Lower leg skin (tissue), 4 donors: Measurements from ENCODE around the gene UQCRH. TPM values are rescaled to one million over a fixed set of nuclear protein-coding genes. Genes with fewer than 3 reads are reported as not detected.
"Not testable (repeated sequence)": the region's sequence is repeated elsewhere in the genome, so short reads cannot be mapped to it uniquely, and the experiment has no call there.

ENCODE experiments used
- DNase-seq, 2 donors: peaks; one replicate each; pipeline ENCODE4 v3.0.0-alpha.2; 2019; ENCODE audit warnings: low spot score in 2 of 2
- H3K4me3 ChIP-seq: fragments of 200-600 bp; sonication (generic); 2 replicates; pipeline ENCODE4 v1.5.1; 2017; ENCODE audit warnings: mild to moderate bottlenecking, low read depth; ENCODE audit not compliant: poor library complexity, severe bottlenecking
- POLR2A ChIP-seq, 2 donors: fragments of 450-650 bp; IDR thresholded peaks; one replicate each; pipeline ENCODE4 v1.6.1; 2016 to 2017; ENCODE audit warnings: antibody characterized with exemption in 2 of 2, mild to moderate bottlenecking in 1 of 2, moderate library complexity in 1 of 2
- WGBS, 2 donors: methylation state at CpG; one replicate each; pipeline ENCODE4 v1.1.5; 2018; 5-methylcytosine and 5-hydroxymethylcytosine counted together
- intact Hi-C: fragments of 100-400 bp; cut with DNase I; formaldehyde crosslinking; loops from one replicate; pipeline ENCODE4 v1.15.0; 2023; ENCODE audit warnings: low total_unique reads
- total RNA-seq, 4 donors: library from RNA; depleted of rRNA; stranded (reverse); fragments of >200 nt; gene quantifications; one replicate each; pipeline ENCODE4 v1.1.0, GENCODE V29; 2016
- TF ChIP-seq, protein P1 (sequence below), 3 donors: fragments of 450-650 bp; IDR thresholded peaks; one replicate each; pipeline ENCODE4 v1.5.1; 2016; ENCODE audit warnings: antibody characterized with exemption in 3 of 3, mild to moderate bottlenecking in 3 of 3, moderate library complexity in 2 of 3

Gene UQCRH
- total RNA-seq, 4 donors from 2014 or later = 223 to 278 (median 237) TPM

- intact Hi-C loops, DNase-seq, H3K4me3 ChIP-seq: not testable (repeated sequence)
- 85 to 86% methylated on average over 24 of the region's 24 CpGs for WGBS, 2 donors
Measured at GRCh38 chr1:46331786-46332540, 28.5 kb downstream of the UQCRH start.

DNA sequence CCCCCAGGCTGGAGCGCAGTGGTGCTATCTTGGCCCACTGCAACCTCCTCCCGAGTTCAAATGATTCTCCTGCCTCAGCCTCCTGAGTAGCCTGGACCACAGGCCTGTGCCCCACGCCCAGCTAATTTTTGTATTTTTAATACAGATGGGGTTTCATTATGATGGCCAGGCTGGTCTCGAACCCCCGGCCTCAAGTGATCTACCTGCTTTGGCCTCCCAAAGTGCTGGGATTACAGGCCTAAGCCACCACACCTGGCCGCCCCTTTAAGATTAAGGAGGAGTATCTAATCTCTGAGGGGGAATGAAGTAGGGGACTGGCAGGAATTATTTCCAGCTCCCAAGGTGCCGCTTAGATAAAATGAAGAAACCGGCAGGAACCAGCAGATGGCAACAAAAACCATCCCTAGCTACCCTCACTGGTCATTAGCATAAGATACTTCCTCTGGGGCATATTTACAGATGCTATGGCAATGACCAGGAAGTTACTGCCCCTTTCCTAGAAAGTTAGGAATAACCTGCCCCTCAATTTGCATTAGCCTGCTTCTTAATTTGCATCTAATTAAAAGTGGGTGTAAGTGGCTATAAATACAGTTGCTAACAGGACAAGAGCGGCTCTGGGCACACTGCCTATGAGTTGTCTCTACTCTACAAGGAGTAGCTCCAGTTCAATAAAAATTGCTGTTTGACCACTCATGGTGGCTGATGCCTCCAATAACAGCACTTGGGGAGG is 30.0 kb downstream of the UQCRH start:
- no peak for TF ChIP-seq POLR2A (IDR thresholded peaks at IDR 0.05)
- TF ChIP-seq, protein P1, sequence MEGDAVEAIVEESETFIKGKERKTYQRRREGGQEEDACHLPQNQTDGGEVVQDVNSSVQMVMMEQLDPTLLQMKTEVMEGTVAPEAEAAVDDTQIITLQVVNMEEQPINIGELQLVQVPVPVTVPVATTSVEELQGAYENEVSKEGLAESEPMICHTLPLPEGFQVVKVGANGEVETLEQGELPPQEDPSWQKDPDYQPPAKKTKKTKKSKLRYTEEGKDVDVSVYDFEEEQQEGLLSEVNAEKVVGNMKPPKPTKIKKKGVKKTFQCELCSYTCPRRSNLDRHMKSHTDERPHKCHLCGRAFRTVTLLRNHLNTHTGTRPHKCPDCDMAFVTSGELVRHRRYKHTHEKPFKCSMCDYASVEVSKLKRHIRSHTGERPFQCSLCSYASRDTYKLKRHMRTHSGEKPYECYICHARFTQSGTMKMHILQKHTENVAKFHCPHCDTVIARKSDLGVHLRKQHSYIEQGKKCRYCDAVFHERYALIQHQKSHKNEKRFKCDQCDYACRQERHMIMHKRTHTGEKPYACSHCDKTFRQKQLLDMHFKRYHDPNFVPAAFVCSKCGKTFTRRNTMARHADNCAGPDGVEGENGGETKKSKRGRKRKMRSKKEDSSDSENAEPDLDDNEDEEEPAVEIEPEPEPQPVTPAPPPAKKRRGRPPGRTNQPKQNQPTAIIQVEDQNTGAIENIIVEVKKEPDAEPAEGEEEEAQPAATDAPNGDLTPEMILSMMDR (IDR thresholded peaks at IDR 0.05) = no peak
- H3K4me3 ChIP-seq = no peak overlapping the region
- intact Hi-C loops = no loop called here
- DNase-seq = no peak
- 76 to 81% methylated on average over 6 to 9 of the region's 9 CpGs for WGBS, 2 donors

GRCh38 chr1:46334030-46334384 is 30.5 kb downstream of the UQCRH start:
- intact Hi-C loops = no loop called here
- 85 to 95% methylated on average over 2 of the region's 2 CpGs for WGBS, 2 donors
- no peak for TF ChIP-seq POLR2A (IDR thresholded peaks at IDR 0.05)
- TF ChIP-seq, protein P1 (IDR thresholded peaks at IDR 0.05) = no peak

GRCh38 chr1:46335081-46335480 is 31.6 kb downstream of the UQCRH start:
- no peak for DNase-seq
- no peak for TF ChIP-seq POLR2A (IDR thresholded peaks at IDR 0.05)
- TF ChIP-seq, protein P1 (IDR thresholded peaks at IDR 0.05) = no peak
- no peak overlapping the region for H3K4me3 ChIP-seq
- 97 to 98% methylated on average over 3 of the region's 3 CpGs for WGBS, 2 donors
- intact Hi-C loops = no loop called here

More at GRCh38 chr1:46334030-46334384, 30.5 kb downstream of the UQCRH start:
- no peak overlapping the region for H3K4me3 ChIP-seq
- no peak for DNase-seq

DNA sequence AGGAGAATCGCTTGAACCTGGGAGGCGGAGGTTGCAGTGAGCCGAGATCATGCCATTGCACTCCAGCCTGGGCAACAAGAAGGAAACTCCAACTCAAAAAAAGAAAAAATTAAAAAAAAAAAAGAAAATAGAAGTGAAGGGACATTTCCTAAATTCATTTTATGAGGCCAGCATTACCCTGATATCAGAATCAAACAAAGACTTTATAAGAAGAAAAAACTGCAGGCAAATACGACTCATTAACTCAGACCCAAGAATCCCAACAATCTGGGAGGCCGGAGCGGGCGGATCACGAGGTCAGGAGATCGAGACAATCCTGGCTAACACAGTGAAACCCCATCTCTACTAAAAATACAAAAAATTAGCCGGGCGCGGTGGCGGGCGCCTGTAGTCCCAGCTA is 33.9 kb downstream of the UQCRH start:
- intact Hi-C loops, DNase-seq, H3K4me3 ChIP-seq: not testable (repeated sequence)
- WGBS, 2 donors = 95 to 98% methylated on average over 12 to 14 of the region's 14 CpGs

- intact Hi-C loops = no loop called here
- 0% methylated on average over 47 to 53 of the region's 53 CpGs for WGBS, 2 donors
Measured at GRCh38 chr1:46340404-46341221, 37.1 kb downstream of the UQCRH start, which contains the start of gene NSUN4. Gene NSUN4 (plus strand): TSS chr1:46340807. CDS start chr1:46340827, 20 bp downstream.

More at GRCh38 chr1:46340404-46341221, 37.1 kb downstream of the UQCRH start, which contains the start of gene NSUN4:
- DNase-seq = peak; percentile 93 to 98
- peak in 1 of 2 donors; percentile 19 for TF ChIP-seq POLR2A (IDR thresholded peaks at IDR 0.05)
- TF ChIP-seq, protein P1 (IDR thresholded peaks at IDR 0.05) = peak in 1 of 3 donors; percentile 41
- peak within 1 kb of the TSS; percentile 59 for H3K4me3 ChIP-seq
